ENCODE data around the gene PDE4B.
"Not testable (repeated sequence)": the region's sequence is repeated elsewhere in the genome, so short reads cannot be mapped to it uniquely, and the experiment has no call there.

The PDE4B gene

GRCh38 chr1:65817891-65818290 lies 25.2 kb downstream of the PDE4B start:
- DNase-seq = no peak

DNA sequence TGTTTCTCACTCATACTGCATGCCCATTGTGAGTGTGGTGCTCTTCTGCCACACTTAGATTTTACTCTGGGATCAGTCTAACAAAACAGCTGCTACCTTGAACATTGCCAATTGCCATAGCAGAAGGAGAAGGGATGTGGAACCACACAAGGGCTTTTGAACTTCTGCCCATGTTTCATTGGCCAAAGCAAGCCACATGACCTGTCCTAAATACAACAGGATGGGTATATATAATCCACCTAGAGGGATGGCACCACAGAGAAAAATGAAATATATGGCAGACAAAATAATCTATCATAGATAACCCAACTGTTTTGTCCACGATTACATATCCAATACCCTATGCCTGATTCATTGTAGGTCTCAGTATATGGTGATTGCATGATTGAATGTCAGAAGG lies 26.3 kb downstream of the PDE4B start:
- DNase-seq = no peak

- no peak for DNase-seq
These were observed 28.3 kb downstream of the PDE4B start for GRCh38 chr1:65820983-65821382.

GRCh38 chr1:65821386-65821785 lies 28.7 kb downstream of the PDE4B start:
- DNase-seq = no peak

DNA sequence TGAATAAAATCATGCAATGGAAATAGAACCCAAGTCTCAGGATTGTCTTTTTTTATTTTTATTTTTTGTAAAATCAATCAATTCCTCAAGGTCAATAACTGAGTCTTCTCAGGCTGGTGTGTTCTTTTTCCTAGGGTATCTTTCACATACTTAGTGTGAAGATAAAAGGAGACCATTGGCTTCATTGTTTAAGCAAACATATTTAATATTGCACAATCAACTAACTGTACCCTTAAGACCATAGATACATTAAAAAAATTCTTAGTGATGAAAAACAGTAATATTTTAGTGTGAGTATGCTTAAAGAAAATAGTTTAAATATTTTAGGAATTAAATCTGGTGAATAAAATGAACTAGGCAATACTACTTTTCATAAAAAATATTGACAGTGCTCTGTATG lies 31.4 kb downstream of the PDE4B start:
- DNase-seq = no peak

DNA sequence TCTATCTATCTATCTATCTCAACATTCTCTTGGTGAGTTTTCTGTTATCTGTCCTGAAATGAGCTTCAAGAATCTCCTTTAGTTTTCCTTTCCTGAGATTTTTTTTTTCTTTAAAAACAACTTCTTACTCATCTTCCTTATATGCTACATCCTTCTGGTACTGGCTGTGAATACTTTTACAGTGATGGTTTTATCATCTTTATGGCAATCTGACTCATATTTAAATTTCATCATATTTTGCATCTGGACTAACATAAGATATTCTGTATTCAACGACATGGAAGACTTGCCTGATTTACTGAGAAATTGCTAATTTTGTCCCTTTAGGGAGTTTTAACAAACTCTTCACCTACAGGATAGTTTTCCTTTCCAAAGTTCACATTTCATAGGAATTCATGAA lies 33.0 kb downstream of the PDE4B start:
- DNase-seq = no peak

DNA sequence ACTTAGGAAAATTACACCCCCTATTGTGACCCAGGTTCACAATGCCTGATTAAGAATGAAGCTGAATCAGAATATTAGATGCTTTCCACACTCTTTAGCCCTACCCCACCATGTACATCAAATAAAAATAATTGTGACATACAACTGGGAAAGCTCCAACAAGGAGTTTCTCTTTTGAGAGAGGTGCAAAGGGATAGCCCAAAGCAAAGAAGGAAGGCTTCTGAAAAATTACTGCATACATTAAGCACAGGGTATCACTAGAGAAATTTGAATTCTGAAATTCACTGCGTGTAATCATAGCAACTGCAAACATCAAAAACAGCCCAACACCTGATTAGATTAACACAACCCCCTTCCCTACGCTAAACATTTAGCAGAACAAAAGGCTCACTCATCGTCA lies 34.1 kb downstream of the PDE4B start:
- DNase-seq = no peak

GRCh38 chr1:65827346-65827745 lies 34.7 kb downstream of the PDE4B start:
- DNase-seq = no peak

DNA sequence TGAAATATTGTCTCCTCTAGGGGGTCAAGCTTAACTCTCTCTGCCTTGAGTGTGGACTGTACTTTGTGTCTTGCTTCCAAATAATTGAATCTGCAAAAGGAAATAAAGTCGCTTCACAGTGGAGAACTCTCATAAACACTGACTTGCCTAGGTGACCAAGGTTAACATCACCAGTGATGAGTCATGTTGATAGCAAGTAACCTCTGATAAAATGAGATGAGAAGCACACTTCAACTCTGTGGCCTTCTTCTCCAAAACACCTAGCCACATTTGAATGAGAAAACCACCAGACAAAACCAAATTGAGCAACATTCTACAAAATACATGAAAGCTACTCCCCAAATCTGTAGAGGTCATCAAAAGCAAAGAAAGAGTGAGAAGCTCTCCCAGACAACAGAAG lies 37.6 kb downstream of the PDE4B start:
- DNase-seq = no peak

- DNase-seq = no peak
These were observed 39.6 kb downstream of the PDE4B start for GRCh38 chr1:65832296-65832695.

- DNase-seq = no peak
These were observed 44.0 kb downstream of the PDE4B start for GRCh38 chr1:65836686-65837085.

DNA sequence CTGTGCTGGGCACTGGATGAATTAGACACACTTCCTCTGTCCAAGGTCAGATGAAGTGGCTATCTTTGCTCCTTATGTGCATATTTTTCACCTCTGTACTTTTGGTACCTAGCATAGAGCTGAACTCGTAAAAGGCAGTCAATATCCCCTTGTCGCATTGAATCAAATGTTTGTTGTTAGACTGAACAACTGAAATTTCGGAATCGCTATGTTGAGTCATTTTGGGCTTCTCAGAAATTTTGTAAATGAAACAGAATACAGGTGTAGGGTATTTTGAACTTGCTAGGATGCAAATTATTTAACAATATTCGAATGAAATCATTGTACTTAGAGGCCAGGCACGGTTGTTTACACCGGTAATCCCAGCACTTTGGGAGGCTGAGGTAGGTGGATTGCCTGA lies 48.0 kb downstream of the PDE4B start:
- DNase-seq = no peak

GRCh38 chr1:65844296-65844695 lies 51.6 kb downstream of the PDE4B start:
- DNase-seq = no peak

DNA sequence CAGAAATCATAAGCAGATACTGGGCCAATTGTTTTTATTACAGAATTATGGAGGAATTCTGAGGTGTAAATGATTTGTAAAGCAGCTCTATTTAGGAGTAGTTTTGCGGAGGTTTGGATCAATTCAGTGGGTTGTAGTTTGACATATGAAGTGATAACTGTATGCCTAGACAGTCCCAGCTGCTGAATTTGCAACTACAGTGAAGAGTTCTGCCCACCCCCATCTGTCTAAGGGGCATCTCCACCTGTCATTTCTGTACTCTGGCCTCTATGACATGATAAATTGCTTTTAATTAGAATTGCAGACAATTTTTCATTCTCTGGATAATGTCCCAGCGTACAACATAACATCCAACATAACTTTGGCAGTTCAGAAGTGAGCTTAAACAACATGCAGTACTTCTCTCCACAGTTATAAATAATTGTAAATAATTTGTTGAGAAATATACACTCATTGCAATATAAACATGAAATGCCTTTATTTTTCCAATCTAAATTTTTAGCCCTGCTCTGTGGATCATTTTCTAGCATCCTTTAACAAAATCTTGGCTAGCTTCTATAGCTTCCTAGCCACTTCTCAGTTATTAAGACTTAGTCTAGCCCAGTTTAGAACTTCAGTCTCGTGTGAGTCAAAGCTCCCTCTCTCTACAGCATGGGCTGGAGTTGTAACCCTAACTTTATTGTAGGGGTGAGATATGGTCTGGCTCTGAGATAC lies 52.3 kb downstream of the PDE4B start:
- no peak for DNase-seq

GRCh38 chr1:65845535-65846060 lies 52.9 kb downstream of the PDE4B start:
- DNase-seq = no peak

DNA sequence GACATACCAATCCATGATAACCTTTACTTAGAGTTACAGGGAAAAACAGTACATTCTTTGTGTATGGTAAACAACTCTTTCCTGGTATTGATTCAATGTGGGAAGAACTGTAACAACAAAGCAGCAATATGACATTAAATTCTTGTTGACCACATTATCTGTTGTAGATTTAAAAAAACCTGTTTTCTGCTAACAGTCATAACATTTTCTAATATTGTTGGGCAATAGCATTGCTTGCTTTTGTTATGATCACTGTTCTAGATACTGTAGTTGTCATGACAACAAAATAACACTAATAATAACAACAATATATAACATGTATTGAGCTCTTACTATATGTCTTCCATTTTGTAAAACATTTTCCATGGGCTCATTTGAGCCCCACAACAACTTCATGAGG lies 54.2 kb downstream of the PDE4B start:
- no peak for DNase-seq

DNA sequence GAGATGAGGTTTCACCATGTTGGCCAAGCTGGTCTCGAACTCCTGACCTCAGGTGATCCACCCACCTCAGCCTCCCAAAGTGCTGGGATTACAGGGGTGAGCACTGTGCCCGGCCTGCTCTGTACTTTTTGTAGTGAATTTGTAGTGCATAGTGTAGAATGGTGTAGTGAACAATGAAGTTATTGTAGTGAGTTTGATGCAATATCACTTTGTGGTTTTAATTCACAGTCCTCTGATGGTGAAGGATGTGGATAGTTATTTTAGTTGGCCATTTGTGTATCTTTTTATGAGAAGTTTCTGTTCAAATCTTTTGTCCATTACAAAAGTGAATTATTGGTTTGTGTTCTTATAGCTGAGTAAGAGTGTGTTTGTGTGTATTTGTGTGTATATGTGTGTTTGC lies 57.6 kb downstream of the PDE4B start:
- no peak for DNase-seq

- not testable (repeated sequence) for DNase-seq
These were observed 63.9 kb downstream of the PDE4B start for GRCh38 chr1:65856591-65856990.

DNA sequence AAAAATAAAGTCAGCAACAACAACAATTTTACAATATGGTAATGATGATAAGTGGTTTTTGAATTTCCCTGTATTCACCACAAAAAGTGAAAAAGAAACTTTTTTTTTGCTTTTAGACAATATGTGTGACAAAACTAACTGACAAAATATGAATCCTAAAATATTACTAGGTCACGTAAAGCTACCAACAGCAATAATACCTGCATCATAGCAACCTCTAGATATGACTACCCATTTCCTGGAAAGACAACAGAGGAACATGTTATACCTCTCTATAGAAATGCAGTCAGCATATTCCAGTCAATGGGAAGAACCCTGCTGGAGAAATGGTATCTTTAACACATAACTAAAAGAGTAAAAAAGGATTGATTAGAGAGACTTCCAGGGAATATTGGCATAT lies 73.7 kb downstream of the PDE4B start:
- no peak for DNase-seq

- no peak for DNase-seq
These were observed 79.6 kb downstream of the PDE4B start for GRCh38 chr1:65872301-65872700.

GRCh38 chr1:65878342-65878741 lies 85.6 kb downstream of the PDE4B start:
- not testable (repeated sequence) for DNase-seq

DNA sequence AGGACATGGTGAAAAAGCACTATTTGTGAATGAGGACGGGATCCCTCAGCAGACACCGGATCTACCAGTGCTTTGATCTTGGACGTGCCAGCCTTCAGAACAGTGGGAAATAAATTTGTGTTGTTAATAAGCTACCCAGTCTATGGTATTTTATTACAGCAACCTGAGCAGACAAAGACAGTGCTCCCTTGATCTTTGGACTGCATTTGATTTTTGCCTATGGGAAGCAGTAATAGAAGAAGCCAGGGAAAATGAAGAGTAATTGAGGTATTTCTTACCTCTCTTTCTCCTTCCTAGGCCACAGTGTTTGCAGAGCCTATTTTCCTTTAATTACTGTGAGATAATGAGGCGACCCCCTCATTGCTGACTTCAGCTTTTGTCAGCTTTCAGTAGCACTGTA lies 87.9 kb downstream of the PDE4B start:
- DNase-seq = no peak

- DNase-seq = no peak
These were observed 88.4 kb downstream of the PDE4B start for GRCh38 chr1:65881067-65881594.

- DNase-seq = no peak
These were observed 89.4 kb downstream of the PDE4B start for GRCh38 chr1:65882076-65882475.

GRCh38 chr1:65889441-65889840 lies 96.7 kb downstream of the PDE4B start:
- DNase-seq = no peak

All from NCI-H2081 (cell line).